ENCODE data around the gene CAMK2D. TPM values are rescaled to one million over a fixed set of nuclear protein-coding genes. Genes with fewer than 3 reads are reported as not detected.

Gene CAMK2D
- total RNA-seq, 1 experiment from 2014 or later = 19.9 TPM

DNA sequence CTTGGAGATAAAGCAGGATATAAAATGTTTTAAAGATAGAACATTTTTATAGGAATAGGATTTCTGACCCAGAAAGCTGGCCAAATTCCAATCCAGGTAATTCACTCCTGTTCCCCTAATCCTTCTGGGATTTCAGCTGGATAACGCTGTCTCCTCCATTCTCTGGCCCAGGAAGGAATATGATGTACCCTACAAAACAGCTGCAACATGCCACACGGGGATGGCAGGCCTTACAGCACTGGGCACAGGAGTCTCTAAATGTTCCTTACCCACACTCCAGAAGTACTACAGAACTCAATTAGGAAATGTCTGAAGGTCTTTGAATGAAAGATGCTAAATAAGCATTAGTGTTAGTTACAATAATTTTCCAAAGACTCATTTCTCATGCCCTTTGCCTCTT is 15.8 kb downstream of the CAMK2D start:
- peaks cover 3% of the 10 kb centered on the region; the same call in 1 of the 2 replicates for H3K36me3 ChIP-seq
- no peaks in the 10 kb centered on the region for H3K27me3 ChIP-seq
- no peak for DNase-seq
- H3K4me3 ChIP-seq = no peak overlapping the region
- H3K9me3 ChIP-seq = no peaks in the 10 kb centered on the region

DNA sequence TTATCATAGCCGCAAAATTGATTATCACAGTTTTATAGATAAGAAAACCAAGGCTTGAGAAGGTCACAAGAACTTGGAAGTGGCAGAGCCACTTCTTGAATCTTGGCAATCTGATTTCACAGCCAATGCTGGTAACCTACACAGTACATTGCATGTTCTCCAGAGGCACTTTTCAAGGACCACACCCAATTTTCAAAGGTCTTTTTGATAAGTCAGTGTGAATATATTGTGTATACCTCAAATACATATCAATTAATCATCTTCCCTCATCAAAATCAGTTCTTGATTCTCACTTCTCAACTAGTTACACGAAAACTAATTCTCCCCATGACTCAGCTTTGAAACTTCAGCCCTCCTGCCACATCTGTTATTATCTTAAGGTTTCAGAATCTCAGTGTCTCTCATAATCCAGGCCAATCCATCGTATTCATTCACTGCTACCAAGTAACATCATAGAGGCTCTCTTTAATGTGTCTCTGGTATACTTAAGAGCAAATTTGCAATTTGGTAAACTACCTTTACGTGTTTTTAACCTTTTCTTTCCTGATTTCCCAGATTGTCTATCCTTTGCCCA is 16.8 kb downstream of the CAMK2D start:
- no peak for DNase-seq
- Histone ChIP-seq H3K9me3 (no peaks in the 10 kb centered on the region), H3K27me3 (no peaks in the 10 kb centered on the region), H3K36me3 (peaks cover 3% of the 10 kb centered on the region; the same call in 1 of the 2 replicates), H3K4me3 (no peak overlapping the region)

DNA sequence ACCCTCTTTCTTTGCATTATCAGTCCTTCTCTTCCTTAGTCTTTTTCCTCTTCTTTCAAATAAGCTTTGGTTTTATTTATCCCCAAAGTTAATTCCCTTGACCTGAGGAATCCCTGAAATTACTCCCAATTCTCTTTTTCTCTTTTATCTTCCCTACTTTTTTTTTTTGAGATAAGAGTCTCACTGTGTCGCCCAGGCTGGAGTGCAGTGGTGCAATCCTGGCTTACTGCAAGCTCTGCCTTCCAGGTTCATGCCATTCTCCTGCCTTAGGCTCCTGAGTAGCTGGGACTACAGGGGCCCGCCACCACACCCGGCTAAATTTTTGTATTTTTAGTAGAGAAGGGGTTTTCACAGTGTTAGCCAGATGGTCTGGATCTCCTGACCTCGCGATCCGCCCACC is 17.8 kb downstream of the CAMK2D start:
- peaks cover 3% of the 10 kb centered on the region; the same call in 1 of the 2 replicates for H3K36me3 ChIP-seq
- no peak for DNase-seq
- H3K9me3 ChIP-seq = no peaks in the 10 kb centered on the region
- H3K27me3 ChIP-seq = no peaks in the 10 kb centered on the region
- no peak overlapping the region for H3K4me3 ChIP-seq

DNA sequence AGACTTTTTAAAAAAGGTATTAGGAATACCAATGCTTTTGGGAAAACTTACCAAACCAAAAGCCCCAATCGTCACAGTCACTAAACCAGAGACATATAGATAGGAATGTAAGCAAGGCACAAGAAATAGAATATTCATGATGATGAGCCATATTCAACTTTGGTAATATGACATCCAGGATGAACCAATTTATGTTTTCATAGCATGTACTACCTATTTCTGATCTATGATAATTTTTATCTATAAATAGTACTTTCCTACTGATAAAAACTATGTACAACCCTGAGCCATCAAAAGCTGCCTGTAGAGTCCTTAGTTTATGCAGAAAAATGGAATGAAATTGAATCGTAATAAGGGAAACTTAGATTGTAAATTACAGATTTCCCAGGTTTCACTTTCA is 18.9 kb downstream of the CAMK2D start:
- Histone ChIP-seq H3K36me3 (peaks cover 3% of the 10 kb centered on the region; the same call in 1 of the 2 replicates), H3K4me3 (no peak overlapping the region), H3K9me3 (no peaks in the 10 kb centered on the region), H3K27me3 (no peaks in the 10 kb centered on the region)
- DNase-seq = no peak

DNA sequence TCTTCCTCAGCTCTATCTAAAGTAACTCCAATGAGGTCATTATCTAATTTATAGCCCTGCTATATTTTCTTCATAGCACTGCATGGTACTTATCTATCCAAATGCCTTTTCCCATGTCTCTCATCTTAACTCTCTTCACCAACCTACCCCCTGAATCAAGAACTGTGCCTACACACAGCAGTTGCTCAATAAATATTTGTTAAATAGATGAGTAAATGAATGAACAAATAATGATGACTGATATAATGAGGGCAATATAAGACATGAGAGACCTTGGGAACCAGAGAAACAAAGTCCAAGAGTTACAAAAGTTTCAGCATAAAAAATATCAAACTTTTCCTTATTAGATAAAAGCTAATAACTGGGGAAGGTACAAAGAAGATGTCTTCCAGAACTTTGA is 19.6 kb downstream of the CAMK2D start:
- DNase-seq = no peak

DNA sequence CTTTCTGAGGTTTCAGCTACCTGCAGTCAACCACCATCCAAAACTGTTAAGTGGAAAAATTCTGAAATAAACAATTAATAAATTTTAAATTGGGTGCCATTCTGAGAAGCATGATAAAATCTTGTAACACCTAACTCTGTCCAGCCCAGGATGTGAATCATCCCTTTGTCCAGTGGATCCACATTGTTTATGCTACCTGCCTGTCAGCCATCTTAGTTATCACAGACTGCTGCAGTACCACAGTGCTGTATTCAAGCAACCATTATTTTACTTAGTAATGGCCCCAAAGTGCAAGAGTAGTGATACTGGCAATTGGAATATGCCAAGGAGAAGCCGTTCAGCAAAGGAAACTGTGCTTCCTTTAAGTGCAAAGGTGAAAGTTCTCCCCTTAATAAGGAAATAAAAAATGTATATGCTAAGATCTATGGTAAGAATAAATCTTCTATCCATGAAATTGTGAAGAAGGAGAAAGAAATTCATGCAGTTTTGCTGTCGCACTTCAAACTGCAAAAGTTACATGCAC is 20.6 kb downstream of the CAMK2D start:
- no peak for DNase-seq
- Histone ChIP-seq H3K4me3 (no peak overlapping the region), H3K36me3 (peaks cover 3% of the 10 kb centered on the region; the same call in 1 of the 2 replicates)

More for the DNA sequence above, 19.6 kb downstream of the CAMK2D start:
- no peaks in the 10 kb centered on the region for H3K9me3 ChIP-seq
- no peak overlapping the region for H3K4me3 ChIP-seq
- H3K27me3 ChIP-seq = no peaks in the 10 kb centered on the region
- H3K36me3 ChIP-seq = no peaks in the 10 kb centered on the region

DNA sequence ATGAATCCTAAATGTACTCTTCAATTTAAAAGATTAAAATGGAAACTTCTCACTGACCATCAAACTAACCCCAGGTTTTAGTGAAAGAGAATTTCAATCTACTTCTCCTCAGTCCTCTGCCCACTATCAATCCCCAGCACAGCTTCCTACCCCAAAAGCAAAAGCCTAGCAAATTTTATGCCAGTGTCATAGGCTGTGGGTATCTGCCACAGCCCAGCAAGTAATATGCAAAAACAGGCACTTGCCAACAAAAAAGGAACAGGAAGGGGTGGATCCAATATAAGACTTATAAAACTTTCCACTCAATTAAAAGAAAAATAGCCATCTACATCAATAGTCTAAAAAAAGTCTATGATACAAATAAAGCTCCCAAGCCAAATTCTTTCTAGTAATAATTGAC is 22.3 kb downstream of the CAMK2D start:
- no peak overlapping the region for H3K4me3 ChIP-seq
- no peaks in the 10 kb centered on the region for H3K9me3 ChIP-seq
- no peak for DNase-seq
- H3K27me3 ChIP-seq = no peaks in the 10 kb centered on the region
- peaks cover 3% of the 10 kb centered on the region; the same call in 1 of the 2 replicates for H3K36me3 ChIP-seq

More for the DNA sequence above, 20.6 kb downstream of the CAMK2D start:
- Histone ChIP-seq H3K27me3 (no peaks in the 10 kb centered on the region), H3K9me3 (no peaks in the 10 kb centered on the region)

DNA sequence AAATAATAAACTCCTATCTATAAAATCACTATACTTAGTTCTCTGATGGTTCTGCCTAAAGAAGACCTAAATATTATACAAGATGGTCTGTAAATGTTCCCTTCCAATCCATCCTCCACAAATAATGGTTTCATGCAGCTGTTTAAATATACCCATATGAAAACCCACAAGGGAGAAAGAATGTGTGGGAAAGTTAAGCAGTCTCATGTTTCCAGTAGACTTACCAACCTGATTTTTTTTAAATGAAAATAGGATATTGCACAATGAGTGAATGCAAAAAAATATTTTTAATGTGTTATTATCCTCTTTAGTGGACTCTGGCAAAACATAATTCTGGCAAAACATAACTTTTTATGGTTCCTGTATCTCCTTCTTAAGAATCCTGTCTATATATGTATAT is 23.3 kb downstream of the CAMK2D start:
- H3K4me3 ChIP-seq = no peak overlapping the region
- no peak for DNase-seq
- no peaks in the 10 kb centered on the region for H3K27me3 ChIP-seq
- peaks cover 3% of the 10 kb centered on the region; the same call in 1 of the 2 replicates for H3K36me3 ChIP-seq
- H3K9me3 ChIP-seq = no peaks in the 10 kb centered on the region

DNA sequence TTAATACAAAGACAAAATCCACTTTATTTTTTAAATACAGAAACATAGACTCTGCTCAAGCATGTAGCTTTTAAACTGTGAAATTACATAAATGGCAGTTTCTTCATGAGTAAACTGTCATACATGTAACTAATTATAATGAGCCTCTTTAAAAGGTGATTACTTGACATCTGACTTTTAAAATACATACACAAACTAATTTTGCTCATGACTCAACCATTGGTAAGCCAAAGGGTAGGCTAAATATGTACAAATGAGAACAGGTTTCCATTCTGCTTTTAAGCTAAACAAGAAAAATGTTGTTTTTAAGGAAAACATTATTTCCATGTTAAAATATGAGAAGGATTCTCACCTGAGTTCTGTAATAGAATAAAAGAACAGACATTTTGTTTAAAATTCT is 27.9 kb downstream of the CAMK2D start:
- no peaks in the 10 kb centered on the region for H3K9me3 ChIP-seq
- peaks cover 5% of the 10 kb centered on the region; the same call in 1 of the 2 replicates for H3K36me3 ChIP-seq
- no peak for DNase-seq
- H3K4me3 ChIP-seq = no peak overlapping the region
- H3K27me3 ChIP-seq = no peaks in the 10 kb centered on the region

DNA sequence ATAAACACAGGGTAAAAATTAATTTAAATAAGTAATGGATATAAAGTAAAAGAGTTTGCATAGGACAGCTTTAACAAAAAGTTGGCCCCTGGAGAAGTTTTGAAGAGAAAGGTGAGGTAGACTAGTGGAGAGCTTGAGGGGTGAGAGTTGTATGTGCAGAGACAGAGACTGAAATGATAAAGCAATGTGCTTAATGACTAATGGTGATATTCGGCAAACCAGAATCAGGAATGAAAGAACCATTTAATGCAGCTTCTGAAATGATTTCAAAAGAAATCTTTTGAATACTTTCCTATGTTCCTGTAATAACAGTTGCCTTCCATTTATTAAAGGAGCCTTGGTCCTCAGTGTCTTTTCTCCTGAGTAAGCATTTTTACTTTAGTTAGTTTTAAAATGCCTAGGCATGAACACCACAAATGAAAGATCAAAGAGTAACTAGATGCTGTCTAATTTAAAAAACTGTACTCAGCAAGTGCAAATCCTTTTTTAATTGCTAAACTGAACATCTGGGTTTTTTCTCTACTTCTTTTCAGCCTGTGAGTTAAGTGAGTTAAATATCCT is 28.5 kb downstream of the CAMK2D start:
- Histone ChIP-seq H3K27me3 (no peaks in the 10 kb centered on the region), H3K9me3 (no peaks in the 10 kb centered on the region), H3K36me3 (peaks cover 5% of the 10 kb centered on the region; the same call in 1 of the 2 replicates), H3K4me3 (no peak overlapping the region)
- no peak for DNase-seq

DNA sequence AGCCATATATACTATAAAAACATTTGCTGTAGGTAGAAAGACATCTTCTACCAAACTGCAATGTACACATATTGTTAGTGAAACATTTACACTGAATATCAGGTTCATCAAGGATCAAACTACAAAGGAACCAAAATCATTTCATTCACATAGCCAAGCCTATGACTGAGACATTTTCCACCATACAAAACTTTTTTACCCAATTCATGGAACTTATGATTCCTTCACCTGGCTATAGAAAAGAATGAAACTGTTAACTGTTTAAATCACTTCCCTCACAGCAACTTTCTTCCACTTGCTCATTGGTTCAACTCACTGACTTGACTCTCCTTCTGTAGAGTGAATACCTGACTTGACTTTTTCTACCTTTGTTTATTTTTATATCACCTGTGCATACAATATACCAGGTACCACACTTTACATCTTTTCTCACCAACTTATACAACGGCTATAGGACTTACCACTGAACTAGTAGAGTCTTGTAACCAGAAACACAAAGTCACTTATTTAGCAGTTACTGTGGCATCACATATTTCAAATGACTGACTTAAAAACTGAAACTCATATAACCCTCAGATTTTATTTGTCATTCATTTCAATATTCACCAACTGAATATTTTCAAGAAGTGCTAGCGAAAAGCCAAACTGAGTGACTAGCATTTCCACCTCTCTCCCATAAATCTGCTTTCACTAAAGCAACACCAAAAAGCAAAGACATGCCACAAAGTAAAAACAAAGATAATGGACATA is 30.9 kb downstream of the CAMK2D start:
- Histone ChIP-seq H3K27me3 (no peaks in the 10 kb centered on the region), H3K9me3 (no peaks in the 10 kb centered on the region), H3K36me3 (peaks cover 3% of the 10 kb centered on the region; the same call in 1 of the 2 replicates), H3K4me3 (no peak overlapping the region)
- no peak for DNase-seq

DNA sequence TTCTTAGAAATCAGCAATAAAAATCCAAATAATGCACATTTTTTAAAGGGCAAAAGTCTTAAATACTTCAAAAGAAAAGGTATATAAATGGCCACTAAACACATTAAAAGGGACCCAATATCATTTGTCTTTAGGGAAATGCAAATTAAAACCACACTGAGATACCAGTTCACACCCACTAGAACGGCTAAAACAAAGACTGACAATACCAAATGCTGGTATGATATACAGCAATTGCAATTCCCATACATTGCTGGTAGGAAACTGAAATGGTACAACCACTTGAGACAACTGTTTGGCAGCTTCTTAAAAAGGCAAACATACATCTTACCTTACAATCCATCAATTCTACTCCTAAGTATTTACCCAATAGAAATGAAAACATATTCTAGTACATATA is 33.7 kb downstream of the CAMK2D start:
- Histone ChIP-seq H3K4me3 (no peak overlapping the region), H3K36me3 (peaks cover 3% of the 10 kb centered on the region; the same call in 1 of the 2 replicates), H3K9me3 (no peaks in the 10 kb centered on the region), H3K27me3 (no peaks in the 10 kb centered on the region)
- no peak for DNase-seq

DNA sequence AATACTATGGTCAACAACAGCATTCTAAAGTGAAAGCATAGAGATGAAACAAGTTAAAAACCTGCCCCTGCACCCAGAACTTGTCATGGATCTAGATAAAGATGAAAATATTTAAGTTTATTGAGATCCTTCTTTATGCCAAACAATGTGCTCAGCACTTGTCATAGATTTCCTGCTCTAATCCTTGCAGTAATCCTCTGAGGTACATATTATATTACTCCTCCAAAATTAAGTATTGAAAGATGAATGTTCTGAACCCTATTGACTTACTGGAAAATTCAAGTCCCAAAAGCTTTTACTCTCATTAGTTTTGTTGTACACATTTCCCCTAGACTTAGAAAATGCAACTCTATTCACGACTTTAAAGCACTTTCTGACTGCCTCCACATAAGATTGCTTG is 35.6 kb downstream of the CAMK2D start:
- no peaks in the 10 kb centered on the region for H3K27me3 ChIP-seq
- no peak for DNase-seq
- no peak overlapping the region for H3K4me3 ChIP-seq
- peaks cover 3% of the 10 kb centered on the region; the same call in 1 of the 2 replicates for H3K36me3 ChIP-seq
- no peaks in the 10 kb centered on the region for H3K9me3 ChIP-seq

DNA sequence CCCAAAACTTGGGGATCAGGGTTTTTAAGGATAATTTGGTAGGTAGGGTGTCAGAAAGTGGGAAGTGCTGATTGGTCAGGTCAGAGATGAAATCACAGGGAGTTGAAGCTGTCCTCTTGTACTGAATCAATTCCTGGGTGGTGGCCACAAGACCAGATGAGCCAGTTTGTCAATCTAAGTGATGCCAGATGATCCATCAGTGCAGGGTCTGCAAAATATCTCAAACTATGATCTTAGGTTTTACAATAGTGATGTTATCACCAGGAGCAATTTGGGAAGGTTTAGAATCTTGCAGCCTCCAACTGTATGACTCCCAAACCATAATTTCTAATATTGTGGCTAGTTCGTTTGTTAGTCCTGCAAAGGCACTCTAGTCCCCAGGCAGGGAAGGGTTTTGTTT is 43.3 kb downstream of the CAMK2D start:
- no peaks in the 10 kb centered on the region for H3K36me3 ChIP-seq
- no peak for DNase-seq
- no peaks in the 10 kb centered on the region for H3K27me3 ChIP-seq
- H3K4me3 ChIP-seq = no peak overlapping the region
- no peaks in the 10 kb centered on the region for H3K9me3 ChIP-seq

DNA sequence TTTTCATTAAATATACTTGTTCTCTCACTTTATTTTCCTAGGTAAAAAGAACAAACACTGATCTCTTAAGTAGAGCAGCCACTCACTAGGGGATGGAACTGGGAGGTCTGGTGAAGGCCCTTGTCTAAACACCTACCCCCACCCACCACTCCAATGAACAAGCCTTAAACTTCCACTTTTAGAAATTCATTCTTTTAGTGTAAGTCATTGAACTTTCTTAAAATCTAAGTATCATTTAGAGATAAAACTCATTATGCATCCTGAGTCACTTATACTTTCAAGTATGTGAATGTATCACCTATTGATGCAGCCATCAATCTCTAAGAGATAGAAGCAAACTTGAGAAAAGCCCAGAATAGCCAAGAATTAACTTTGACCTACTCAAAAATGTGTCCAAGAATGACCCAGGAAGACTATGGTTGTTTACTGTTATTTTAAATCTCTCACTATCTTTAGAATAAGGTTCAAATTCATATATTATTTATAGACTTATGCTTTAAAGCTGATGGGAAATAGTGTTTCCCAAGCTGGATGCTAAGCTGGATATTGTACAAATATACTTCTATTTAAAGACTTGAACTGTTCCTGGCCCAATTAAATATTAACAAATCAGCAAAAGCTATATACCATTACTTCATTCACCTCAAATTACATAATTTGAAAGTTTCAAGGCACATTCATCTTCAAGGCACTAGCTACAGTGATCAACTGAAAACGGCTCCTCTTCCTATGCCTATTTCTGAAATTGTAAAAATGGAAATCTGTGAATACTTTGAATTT is 49.5 kb downstream of the CAMK2D start:
- H3K4me3 ChIP-seq = no peak overlapping the region
- no peaks in the 10 kb centered on the region for H3K9me3 ChIP-seq
- no peaks in the 10 kb centered on the region for H3K36me3 ChIP-seq
- H3K27me3 ChIP-seq = no peaks in the 10 kb centered on the region
- DNase-seq = no peak

DNA sequence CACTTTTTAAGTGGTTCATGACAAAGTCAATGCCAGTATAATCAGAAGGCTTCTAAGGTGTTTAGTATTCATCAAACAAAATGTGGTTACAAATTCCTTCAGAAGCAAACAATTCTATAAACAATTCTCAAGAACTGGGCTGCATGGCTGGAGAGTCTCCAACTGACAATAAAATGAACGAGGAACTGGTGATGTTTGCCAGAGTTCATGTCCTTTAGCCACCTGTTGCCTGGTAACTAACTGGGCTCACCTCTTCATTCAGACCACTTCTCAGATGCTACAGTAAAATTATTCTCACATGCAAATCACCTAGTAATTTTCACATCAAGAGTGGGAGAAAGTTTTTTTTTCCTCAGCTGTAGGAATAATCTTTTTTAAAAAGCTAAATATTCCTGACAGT is 53.3 kb downstream of the CAMK2D start:
- Histone ChIP-seq H3K4me3 (no peak overlapping the region), H3K27me3 (no peaks in the 10 kb centered on the region), H3K9me3 (no peaks in the 10 kb centered on the region), H3K36me3 (no peaks in the 10 kb centered on the region)
- peak; percentile 39 for DNase-seq

DNA sequence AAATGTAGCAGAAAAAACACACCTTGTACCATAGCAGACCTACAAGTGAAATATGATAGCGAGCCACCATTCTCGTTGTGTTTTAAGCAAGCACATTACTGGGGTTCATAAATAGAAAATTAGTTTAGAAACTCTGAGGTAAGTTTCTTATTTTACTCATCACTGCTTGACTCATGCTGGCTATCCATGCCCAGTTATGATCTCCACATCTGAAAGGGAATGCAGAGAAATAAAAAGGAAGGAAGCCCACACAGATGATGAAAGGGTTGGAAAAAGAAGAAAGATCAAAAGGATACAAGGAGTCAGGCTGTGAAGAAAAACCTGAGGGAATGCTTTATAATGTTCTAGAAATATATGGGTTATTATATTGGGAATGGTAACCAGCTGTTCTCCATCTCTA is 54.5 kb downstream of the CAMK2D start:
- Histone ChIP-seq H3K9me3 (no peaks in the 10 kb centered on the region), H3K36me3 (no peaks in the 10 kb centered on the region), H3K4me3 (no peak overlapping the region), H3K27me3 (no peaks in the 10 kb centered on the region)
- DNase-seq = peak; percentile 12
